Peyer's patch (tissue), 4 donors: ENCODE measurements around the gene TIMM22. TPM values are rescaled to one million over a fixed set of nuclear protein-coding genes. Genes with fewer than 3 reads are reported as not detected.
"Not testable (repeated sequence)": the region's sequence is repeated elsewhere in the genome, so short reads cannot be mapped to it uniquely, and the experiment has no call there.

Experiments used
- DNase-seq, 3 donors: peaks; one replicate each; pipeline ENCODE4 v3.0.0-alpha.2; 2017 to 2019
- H3K27ac ChIP-seq, 4 donors: fragments of 200-600 bp; sonication (generic); one replicate each; pipeline ENCODE4 v1.5.1; 2016 to 2019
- H3K27me3 ChIP-seq, 2 donors: fragments of 200-600 bp; sonication (generic); one replicate each; pipeline ENCODE4 v1.5.1; 2019
- H3K36me3 ChIP-seq, 3 donors: fragments of 200-600 bp; sonication (generic); one replicate each; pipeline ENCODE4 v1.5.1; 2016 to 2019
- H3K4me1 ChIP-seq, 4 donors: fragments of 200-600 bp; sonication (generic); one replicate each; pipeline ENCODE4 v1.5.1; 2016 to 2019
- H3K4me3 ChIP-seq, 4 donors: fragments of 200-600 bp; sonication (generic); 1 replicate in 3 of 4; 2 replicates in 1 of 4; pipeline ENCODE4 v1.5.1; 2016 to 2019; ENCODE audit warnings: mild to moderate bottlenecking in 1 of 4
- H3K9me3 ChIP-seq, 4 donors: fragments of 200-600 bp; sonication (generic); one replicate each; pipeline ENCODE4 v1.5.1; 2016 to 2019; ENCODE audit warnings: mild to moderate bottlenecking in 1 of 4
- POLR2A ChIP-seq, 2 donors: fragments of 450-650 bp; IDR thresholded peaks; one replicate each; pipeline ENCODE4 v1.5.1; 2017; ENCODE audit warnings: antibody characterized with exemption in 2 of 2, mild to moderate bottlenecking in 2 of 2, moderate library complexity in 2 of 2
- total RNA-seq, 4 donors: library from RNA; depleted of rRNA; stranded (reverse); fragments of >200 nt; gene quantifications; one replicate each; pipeline ENCODE4 v1.1.0, GENCODE V29; 2016
- TF ChIP-seq, protein P1 (sequence below), 6 experiments: fragments of 450-650 bp in 4 of 6; fragments of 200-600 bp in 2 of 6; sonication (generic) in 1 of 6; IDR thresholded peaks; one replicate each; pipeline ENCODE4 v1.5.1; 2017 to 2019; ENCODE audit warnings: antibody characterized with exemption in 6 of 6, mild to moderate bottlenecking in 3 of 6, moderate library complexity in 1 of 6

The TIMM22 gene
- total RNA-seq, 4 donors from 2014 or later: 9.0 to 18.2 (median 11.2) TPM

DNA sequence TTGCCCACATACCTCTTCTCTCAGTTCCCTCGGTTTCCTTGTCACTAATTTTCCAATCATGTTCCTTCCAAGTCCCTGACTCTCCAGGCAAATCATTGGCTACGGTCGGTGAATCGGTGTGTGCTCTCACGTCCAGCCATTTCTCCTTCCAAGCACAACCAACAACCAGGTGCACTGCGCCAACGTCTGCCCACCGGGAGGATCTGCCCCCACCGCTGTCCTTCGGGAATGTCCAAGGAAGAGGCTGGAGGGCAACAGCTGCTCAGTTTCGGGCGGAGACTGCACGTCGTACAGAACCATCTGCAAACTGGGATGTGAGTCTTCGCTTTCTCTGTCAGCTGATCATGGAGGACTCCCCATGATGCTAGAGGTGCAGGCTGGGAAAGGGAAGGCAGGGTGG lies 9.0 kb upstream of the TIMM22 start:
- H3K4me1 ChIP-seq: no peaks in the 10 kb centered on the region
- no peaks in the 10 kb centered on the region for H3K27me3 ChIP-seq
- no peak for DNase-seq
- no peak overlapping the region for H3K27ac ChIP-seq
- TF ChIP-seq, protein P1, sequence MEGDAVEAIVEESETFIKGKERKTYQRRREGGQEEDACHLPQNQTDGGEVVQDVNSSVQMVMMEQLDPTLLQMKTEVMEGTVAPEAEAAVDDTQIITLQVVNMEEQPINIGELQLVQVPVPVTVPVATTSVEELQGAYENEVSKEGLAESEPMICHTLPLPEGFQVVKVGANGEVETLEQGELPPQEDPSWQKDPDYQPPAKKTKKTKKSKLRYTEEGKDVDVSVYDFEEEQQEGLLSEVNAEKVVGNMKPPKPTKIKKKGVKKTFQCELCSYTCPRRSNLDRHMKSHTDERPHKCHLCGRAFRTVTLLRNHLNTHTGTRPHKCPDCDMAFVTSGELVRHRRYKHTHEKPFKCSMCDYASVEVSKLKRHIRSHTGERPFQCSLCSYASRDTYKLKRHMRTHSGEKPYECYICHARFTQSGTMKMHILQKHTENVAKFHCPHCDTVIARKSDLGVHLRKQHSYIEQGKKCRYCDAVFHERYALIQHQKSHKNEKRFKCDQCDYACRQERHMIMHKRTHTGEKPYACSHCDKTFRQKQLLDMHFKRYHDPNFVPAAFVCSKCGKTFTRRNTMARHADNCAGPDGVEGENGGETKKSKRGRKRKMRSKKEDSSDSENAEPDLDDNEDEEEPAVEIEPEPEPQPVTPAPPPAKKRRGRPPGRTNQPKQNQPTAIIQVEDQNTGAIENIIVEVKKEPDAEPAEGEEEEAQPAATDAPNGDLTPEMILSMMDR (IDR thresholded peaks at IDR 0.05): no peak
- no peak for TF ChIP-seq POLR2A (IDR thresholded peaks at IDR 0.05)
- no peak overlapping the region for H3K4me3 ChIP-seq
- peaks cover 0 to 6% (median 0%) of the 10 kb centered on the region in 4 donors for H3K9me3 ChIP-seq
- H3K36me3 ChIP-seq: no peaks in the 10 kb centered on the region

DNA sequence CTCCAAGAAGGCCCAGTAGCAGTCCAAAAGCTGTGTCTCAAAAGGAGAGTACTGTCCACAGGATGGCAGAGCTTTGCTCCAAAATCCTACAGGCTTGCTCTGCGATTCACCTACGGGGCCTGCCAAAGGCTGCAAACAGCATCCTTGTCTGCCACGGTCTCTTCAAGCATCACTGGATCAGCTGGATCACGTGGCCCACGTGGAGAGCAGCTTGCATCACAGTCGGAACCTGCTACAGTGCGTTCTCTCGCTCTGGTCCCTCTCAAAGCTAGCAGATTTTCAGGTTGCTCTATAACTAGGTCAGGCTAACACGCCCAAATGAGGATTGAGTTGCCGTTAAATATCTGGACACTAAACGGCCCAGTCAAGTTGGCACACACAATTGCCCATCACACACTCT lies 8.4 kb upstream of the TIMM22 start:
- Histone ChIP-seq H3K4me1 (no peaks in the 10 kb centered on the region), H3K27me3 (no peaks in the 10 kb centered on the region), H3K4me3 (no peak overlapping the region), H3K27ac (no peak overlapping the region), H3K9me3 (peaks cover 0 to 7% (median 0%) of the 10 kb centered on the region in 4 donors), H3K36me3 (no peaks in the 10 kb centered on the region)
- TF ChIP-seq, protein P1 (IDR thresholded peaks at IDR 0.05): no peak
- TF ChIP-seq POLR2A (IDR thresholded peaks at IDR 0.05): no peak
- DNase-seq: no peak

DNA sequence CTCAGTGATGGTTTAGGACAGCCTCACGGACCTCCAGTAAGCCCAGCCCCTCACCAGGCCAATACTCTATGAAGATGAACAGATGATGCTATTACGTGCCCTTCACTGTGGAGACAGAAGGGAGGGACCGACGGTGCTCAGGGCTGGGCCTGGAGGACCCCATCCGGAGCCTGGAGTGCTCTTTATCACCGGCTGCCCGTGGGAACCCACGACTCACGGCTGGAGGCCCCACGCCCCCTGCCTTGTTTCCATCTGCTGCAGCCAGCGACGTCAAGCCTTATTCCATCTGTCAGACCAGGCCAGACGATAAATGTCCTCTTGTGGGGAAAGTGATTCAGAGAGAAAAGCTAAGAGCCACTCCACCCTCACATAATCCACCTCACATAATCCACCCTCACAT lies 4.0 kb upstream of the TIMM22 start:
- Histone ChIP-seq H3K4me1 (peaks cover 0 to 10% (median 7%) of the 10 kb centered on the region in 4 donors), H3K9me3 (peaks cover 0 to 12% (median 0%) of the 10 kb centered on the region in 4 donors), H3K27ac (no peak overlapping the region), H3K4me3 (no peak overlapping the region), H3K27me3 (no peaks in the 10 kb centered on the region), H3K36me3 (no peaks in the 10 kb centered on the region)
- no peak for TF ChIP-seq POLR2A (IDR thresholded peaks at IDR 0.05)
- TF ChIP-seq, protein P1 (IDR thresholded peaks at IDR 0.05): no peak
- no peak for DNase-seq

DNA sequence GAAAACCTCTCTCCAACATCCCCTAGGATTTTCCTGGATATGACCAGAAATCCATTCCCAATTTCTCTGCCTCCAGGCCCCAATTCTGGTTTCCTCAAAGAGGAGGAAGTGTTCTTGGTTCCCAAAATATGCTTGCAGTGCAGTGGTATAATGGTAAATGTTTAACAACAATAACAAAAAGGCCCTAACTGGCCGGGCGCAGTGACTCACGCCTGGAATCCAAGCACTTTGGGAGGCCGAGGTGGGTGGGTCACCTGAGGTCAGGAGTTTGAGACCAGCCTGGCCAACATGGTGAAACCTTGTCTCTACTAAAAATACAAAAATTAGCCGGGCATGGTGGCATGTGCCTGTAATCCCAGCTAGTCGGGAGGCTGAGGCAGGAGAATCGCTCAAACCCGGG lies 1.6 kb upstream of the TIMM22 start:
- DNase-seq, H3K4me3 ChIP-seq, H3K27ac ChIP-seq, H3K27me3 ChIP-seq: not testable (repeated sequence)
- peaks cover 0 to 12% (median 0%) of the 10 kb centered on the region in 4 donors for H3K9me3 ChIP-seq
- peaks cover 0 to 10% (median 0%) of the 10 kb centered on the region in 3 donors for H3K36me3 ChIP-seq
- H3K4me1 ChIP-seq: peaks cover 0 to 20% (median 10%) of the 10 kb centered on the region in 4 donors

DNA sequence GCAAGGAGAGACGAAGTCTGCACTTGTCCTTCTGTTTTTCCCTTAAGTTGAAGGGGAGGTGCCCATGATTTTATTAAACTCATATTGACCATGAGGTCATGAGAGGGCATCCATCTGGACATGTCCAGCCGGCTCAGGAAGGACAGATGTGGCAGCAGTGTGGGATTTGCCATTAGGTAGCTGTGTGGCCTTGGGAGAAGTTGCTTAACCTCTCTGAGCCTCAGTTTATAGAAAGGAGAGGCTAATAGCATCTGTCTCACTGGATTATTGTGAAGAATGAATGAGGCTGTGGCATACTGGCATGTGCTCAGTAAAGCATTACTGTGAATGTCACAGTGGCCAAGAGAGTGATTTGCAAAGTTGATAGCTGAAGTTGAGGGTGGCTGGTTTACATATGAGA lies 1.2 kb downstream of the TIMM22 start:
- TF ChIP-seq, protein P1 (IDR thresholded peaks at IDR 0.05): no peak
- TF ChIP-seq POLR2A (IDR thresholded peaks at IDR 0.05): no peak
- H3K27ac ChIP-seq: no peak overlapping the region
- peaks cover 0 to 36% (median 0%) of the 10 kb centered on the region in 3 donors for H3K36me3 ChIP-seq
- H3K4me3 ChIP-seq: peak overlapping the region in 1 of 4 donors; percentile 93
- H3K27me3 ChIP-seq: no peaks in the 10 kb centered on the region
- peaks cover 0 to 44% (median 10%) of the 10 kb centered on the region in 4 donors for H3K4me1 ChIP-seq
- peaks cover 0 to 5% (median 0%) of the 10 kb centered on the region in 4 donors for H3K9me3 ChIP-seq
- DNase-seq: no peak

DNA sequence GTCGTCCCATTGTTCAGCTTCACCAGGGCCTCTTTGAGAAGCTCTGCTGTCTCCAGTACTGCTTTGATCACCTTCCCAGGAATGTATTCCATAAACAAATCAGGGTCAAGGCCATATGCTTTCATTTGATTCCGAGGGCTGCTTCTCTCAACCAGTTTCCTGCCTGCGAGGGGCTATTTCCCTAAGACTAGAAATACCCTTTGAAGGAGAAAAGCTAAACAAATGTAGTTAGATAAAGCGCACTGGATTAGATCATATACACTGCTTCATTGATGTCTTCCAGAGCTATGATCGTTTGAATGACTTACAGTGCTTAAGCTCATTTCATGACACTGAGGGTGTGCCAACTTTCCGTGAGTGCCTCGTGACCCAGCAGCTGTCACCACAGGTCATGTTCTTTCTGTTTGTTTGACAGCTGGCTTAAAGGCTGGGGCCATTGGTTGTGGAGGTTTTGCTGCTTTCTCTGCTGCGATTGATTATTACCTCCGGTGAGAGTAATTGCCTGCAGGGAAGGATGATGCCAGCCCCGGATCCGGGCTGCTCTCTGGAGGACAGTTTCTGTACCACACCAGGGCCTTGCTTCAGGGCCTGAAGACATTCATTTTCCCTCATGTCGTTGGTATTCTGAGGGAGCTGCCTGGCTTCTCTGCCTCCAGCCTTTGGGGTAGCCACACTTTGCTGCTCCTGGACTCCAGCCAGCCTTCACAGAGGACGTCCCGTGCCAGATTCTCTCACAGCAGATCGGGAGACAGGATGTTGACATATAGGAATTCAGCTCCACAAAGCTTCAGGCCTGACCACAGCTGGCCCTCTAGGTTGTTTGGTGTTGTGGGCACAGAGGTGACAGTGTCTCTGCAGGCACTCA lies 3.9 kb downstream of the TIMM22 start:
- H3K27ac ChIP-seq: peak overlapping the region in 2 of 4 donors; percentile 38 to 76
- no peaks in the 10 kb centered on the region for H3K27me3 ChIP-seq
- H3K4me3 ChIP-seq: no peak overlapping the region
- no peak for TF ChIP-seq POLR2A (IDR thresholded peaks at IDR 0.05)
- TF ChIP-seq, protein P1 (IDR thresholded peaks at IDR 0.05): no peak
- H3K36me3 ChIP-seq: peaks cover 0 to 62% (median 0%) of the 10 kb centered on the region in 3 donors
- DNase-seq: no peak
- peaks cover 0 to 70% (median 10%) of the 10 kb centered on the region in 4 donors for H3K4me1 ChIP-seq
- H3K9me3 ChIP-seq: no peaks in the 10 kb centered on the region
